Measurements from ENCODE around the gene SLC36A1.

DNA sequence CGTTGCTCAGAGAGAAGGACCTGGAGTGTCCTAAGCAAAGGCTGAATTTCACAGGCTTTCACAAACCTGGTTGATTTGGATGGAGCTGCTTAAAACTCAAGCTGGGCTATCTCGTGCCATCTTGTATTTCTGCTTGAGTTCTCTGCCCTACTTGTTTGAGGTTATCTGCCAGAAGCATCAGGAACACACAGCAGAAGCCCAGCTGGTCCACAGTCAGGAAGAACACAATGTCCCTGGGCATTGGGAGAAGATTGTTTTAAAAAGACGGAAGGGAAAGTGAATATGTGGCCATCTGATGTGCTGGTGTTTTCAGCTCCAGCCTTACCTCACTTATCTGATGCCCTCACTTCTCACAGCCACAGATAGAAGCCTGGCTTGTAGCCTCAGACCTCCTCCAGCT, 32.9 kb upstream of the SLC36A1 start:
- TF ChIP-seq, protein P1, sequence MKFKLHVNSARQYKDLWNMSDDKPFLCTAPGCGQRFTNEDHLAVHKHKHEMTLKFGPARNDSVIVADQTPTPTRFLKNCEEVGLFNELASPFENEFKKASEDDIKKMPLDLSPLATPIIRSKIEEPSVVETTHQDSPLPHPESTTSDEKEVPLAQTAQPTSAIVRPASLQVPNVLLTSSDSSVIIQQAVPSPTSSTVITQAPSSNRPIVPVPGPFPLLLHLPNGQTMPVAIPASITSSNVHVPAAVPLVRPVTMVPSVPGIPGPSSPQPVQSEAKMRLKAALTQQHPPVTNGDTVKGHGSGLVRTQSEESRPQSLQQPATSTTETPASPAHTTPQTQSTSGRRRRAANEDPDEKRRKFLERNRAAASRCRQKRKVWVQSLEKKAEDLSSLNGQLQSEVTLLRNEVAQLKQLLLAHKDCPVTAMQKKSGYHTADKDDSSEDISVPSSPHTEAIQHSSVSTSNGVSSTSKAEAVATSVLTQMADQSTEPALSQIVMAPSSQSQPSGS (IDR thresholded peaks at IDR 0.05; ENCODE audit: low read length): no peak
- TF ChIP-seq, protein P2, sequence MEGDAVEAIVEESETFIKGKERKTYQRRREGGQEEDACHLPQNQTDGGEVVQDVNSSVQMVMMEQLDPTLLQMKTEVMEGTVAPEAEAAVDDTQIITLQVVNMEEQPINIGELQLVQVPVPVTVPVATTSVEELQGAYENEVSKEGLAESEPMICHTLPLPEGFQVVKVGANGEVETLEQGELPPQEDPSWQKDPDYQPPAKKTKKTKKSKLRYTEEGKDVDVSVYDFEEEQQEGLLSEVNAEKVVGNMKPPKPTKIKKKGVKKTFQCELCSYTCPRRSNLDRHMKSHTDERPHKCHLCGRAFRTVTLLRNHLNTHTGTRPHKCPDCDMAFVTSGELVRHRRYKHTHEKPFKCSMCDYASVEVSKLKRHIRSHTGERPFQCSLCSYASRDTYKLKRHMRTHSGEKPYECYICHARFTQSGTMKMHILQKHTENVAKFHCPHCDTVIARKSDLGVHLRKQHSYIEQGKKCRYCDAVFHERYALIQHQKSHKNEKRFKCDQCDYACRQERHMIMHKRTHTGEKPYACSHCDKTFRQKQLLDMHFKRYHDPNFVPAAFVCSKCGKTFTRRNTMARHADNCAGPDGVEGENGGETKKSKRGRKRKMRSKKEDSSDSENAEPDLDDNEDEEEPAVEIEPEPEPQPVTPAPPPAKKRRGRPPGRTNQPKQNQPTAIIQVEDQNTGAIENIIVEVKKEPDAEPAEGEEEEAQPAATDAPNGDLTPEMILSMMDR (IDR thresholded peaks at IDR 0.05; ENCODE audit: control extremely low read depth in 1 of 3, insufficient read depth in 1 of 3, low read depth in 1 of 3, low read length in 3 of 3): no peak
- no peak for TF ChIP-seq EP300 (IDR thresholded peaks at IDR 0.05; ENCODE audit: borderline replicate concordance in 1 of 2, low read depth in 2 of 2, low read length in 2 of 2)
- no peak for TF ChIP-seq CHD1 (IDR thresholded peaks at IDR 0.05; ENCODE audit: low read depth, low read length)
- no peak for TF ChIP-seq TAF1 (IDR thresholded peaks at IDR 0.05; ENCODE audit: low read depth, low read length)
- TF ChIP-seq, protein P3, sequence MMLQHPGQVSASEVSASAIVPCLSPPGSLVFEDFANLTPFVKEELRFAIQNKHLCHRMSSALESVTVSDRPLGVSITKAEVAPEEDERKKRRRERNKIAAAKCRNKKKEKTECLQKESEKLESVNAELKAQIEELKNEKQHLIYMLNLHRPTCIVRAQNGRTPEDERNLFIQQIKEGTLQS (IDR thresholded peaks at IDR 0.05; ENCODE audit: insufficient read depth, low read depth, low read length): no peak
- no peak for TF ChIP-seq HDAC6 (IDR thresholded peaks at IDR 0.05; ENCODE audit: low read depth, low read length)
- TF ChIP-seq, protein P4, sequence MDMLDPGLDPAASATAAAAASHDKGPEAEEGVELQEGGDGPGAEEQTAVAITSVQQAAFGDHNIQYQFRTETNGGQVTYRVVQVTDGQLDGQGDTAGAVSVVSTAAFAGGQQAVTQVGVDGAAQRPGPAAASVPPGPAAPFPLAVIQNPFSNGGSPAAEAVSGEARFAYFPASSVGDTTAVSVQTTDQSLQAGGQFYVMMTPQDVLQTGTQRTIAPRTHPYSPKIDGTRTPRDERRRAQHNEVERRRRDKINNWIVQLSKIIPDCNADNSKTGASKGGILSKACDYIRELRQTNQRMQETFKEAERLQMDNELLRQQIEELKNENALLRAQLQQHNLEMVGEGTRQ (IDR thresholded peaks at IDR 0.05; ENCODE audit: low read length): no peak
- no peak for TF ChIP-seq RBBP5 (IDR thresholded peaks at IDR 0.05; ENCODE audit: borderline replicate concordance, low read depth, low read length)
- TF ChIP-seq, protein P5, sequence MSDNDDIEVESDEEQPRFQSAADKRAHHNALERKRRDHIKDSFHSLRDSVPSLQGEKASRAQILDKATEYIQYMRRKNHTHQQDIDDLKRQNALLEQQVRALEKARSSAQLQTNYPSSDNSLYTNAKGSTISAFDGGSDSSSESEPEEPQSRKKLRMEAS (IDR thresholded peaks at IDR 0.05): no peak
- no peak for TF ChIP-seq POLR2A (IDR thresholded peaks at IDR 0.05; ENCODE audit: control extremely low read depth in 1 of 2, low read depth in 2 of 2, low read length in 2 of 2)
- TF ChIP-seq ASH2L (IDR thresholded peaks at IDR 0.05; ENCODE audit: low read length): no peak
- no peak for TF ChIP-seq CREB1 (IDR thresholded peaks at IDR 0.05)
